HG02571 (cell line): ENCODE data around the gene CACNA1E.

Experiments used
- ATAC-seq: cut with Tn5 transposase; IDR thresholded peaks from one replicate; pipeline ENCODE4 v1.9.1; 2021; ENCODE audit warnings: mild to moderate bottlenecking, moderate library complexity; ENCODE audit not compliant: unreplicated experiment

CACNA1E gene

DNA sequence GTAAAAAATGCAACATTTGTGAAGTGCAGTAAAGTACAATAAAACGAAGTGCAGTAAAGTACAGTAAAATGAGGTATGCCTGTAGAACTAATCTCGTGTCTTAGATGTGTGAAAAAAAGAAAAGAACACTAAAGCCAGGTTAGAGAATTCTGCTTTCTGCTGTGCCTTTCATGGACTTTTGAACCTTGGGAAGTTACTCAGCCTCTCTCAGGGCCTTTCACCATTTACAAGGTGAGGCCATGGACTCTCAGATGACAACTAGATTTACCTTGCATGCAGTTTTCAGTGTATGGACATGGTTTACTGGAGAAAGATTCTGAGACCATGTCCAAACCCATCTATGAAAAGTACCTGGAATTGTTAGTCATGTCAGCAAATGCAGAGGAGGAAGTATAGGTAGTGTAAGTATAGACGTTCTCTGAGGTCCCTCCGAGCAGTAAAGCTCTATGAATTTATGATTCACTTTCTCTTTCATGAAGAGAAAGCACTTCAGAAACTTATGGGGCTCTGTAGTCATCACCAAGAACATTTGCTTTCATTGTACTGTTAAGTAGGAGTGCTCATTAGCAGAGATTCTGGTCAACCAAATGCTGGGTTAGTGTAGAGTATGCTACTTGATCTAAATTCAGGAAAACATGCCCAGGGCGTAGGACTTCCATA, 143.1 kb downstream of the CACNA1E start:
- no peak for ATAC-seq

DNA sequence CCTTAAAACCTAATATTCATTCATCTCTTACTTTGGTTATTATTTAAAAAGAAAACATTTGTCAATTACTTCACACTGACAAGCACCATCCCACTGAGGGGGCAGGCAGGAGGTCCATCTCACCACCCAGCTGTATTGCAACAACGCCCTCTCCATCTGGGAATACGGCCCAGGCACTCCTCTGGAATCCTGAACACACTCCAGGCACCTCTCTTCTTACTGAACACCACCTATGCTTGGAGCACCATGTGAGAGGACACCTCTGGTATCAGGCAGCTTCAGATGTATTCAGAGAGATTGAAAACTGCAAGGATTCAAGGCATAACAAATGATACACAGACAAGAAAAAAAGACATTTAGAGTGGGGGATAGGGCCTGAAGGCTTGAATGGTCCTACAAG, 147.1 kb downstream of the CACNA1E start:
- no peak for ATAC-seq

DNA sequence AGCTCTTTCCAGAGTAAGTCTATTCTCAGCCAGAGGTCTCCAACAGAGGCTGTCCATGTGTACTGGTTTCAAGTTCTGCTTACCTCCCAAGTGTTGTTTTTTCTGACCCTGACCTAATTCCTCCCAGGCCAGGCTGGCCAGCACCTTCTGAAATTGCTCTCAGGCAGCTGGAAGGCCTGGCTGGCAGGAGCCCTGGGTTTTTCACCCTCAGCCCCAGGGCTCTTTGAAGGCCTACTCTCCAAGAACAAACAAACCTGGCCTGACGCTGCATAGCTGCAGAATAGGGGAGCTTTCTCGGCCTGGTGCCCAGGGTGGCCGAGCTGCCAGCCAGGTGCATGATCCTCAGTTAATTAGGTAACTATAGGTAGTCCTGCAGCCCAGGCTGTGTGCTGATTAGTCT, 147.5 kb downstream of the CACNA1E start:
- ATAC-seq = no peak

DNA sequence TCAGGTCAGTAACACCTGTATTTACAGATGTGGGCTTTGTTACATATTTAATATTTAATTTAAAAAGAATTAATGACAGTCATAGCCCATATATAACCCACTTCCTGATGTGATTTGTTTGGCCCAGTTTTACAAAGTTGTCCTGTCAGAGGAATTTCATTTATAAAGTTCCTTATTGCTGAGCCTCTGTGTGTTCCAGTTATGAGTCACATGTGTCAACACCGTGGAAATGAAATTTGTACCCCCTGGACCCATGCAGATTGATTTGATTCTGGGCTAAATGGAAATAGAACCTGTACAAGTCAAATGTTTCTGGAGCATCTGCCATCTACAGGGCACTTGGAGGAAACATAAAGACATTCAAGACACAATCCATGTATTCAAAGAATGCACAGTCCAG, 149.2 kb downstream of the CACNA1E start:
- no peak for ATAC-seq

DNA sequence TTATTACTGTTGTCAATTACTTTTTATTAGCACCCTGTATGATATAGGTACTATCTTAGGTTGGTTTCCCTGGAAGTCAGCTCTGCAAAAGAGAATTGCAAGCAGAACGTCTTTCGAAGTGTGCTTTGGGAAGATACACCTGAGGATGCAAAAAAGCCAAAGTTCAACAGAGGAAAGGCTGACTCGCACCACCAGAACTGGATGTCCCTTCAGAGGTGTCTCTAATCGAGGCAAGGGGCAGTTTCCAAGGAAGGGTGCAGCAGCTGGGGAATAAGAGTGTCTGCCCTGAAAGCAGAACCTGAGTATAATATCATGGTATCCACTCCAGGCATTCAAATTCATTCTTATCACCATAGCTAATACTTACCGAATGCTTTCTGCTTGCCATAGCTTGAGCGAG, 149.6 kb downstream of the CACNA1E start:
- no peak for ATAC-seq

DNA sequence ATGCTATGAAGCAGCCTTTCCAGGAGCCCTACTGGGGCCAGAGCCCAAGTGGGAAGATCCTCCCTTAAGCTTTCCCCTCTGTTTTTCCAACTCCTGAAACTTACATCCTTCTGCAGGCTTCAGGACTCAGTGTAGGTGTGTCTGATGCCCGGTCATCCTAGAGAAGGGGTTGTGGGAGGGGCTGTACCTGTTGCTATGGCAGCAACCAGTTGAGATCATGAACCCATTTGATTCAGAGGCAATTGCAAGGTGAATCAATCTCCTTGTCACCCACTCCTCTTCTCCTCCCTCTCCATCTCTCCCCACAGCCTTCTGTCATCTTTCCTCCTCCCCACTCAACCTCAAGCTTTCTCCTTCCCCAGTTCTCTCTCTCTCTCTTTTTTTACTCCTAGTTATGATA, 151.8 kb downstream of the CACNA1E start:
- no peak for ATAC-seq

DNA sequence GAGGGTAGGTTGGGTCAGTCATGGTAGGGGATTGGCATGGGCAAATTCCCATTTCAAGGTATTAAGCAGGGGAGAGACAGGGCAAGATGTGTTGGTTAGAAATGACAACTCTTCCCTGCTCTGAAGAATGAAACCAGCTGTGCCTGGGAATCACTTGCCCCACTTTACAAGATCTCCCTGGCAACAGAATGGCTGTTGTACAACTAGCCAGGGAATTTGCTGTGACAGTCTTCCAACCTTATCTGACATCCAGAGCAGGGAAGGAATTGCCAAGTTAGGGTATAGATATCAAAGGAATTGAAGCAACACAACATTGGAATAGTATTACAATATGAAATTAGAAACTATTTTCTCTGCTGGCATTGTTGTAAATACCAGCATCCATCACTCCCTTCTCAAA, 154.7 kb downstream of the CACNA1E start:
- ATAC-seq = no peak

DNA sequence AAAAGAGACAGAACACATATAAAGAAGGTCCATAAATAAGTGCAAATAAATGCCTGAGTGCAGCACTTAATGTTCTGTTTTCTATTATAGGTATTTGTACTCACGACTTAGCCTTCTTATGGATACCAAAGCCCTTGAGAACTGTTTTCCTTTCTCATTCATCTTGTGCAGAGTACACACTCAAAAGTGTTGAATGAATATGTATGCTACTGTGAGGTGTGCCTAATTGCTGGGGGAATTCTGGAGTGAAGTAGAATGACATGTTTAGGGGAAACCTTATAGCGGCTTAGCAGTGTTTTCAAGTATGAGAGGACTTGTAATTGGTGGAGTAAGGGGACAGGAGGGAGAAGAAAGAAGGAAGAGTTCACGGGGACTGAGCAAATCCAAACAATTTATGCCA, 157.6 kb downstream of the CACNA1E start:
- ATAC-seq = no peak

DNA sequence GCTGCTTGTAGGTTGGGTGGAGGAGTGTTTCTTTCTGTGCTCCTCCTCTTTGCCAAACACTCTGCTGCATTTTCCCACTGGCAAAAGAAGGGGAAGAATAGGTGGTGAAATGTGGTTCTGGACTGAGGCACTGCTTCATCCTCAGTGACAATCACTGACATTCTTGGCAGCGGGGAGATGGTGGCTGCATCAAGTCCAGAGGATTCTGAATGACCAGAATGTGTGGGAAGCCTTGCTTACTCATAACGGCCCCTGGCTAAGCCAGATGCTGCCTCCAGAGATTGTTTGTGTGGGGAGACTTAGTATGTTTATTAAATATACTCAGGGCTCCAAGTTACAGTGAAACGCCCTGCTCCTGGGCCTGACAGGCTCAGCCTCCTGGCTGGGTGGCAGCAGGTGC, 160.3 kb downstream of the CACNA1E start:
- ATAC-seq = no peak

DNA sequence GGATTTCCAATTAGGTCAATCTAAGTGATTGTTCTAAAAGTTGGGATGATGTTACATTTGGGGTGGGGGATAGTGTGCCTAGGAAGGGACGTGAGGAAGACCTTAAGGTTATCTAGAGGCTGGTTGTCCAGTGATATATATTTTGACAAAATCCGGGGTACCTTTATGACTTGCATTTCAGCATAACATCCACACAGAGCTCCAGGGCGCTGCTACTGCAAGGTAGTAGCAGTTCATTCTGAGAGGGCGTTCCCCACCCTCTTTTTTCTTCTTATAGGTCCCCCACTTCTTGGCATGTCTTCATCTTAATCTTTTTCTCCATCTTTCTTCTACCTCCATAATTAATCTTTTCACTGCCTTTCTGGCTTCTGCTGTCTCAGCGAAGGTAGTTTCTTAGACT, 161.9 kb downstream of the CACNA1E start:
- ATAC-seq = no peak

DNA sequence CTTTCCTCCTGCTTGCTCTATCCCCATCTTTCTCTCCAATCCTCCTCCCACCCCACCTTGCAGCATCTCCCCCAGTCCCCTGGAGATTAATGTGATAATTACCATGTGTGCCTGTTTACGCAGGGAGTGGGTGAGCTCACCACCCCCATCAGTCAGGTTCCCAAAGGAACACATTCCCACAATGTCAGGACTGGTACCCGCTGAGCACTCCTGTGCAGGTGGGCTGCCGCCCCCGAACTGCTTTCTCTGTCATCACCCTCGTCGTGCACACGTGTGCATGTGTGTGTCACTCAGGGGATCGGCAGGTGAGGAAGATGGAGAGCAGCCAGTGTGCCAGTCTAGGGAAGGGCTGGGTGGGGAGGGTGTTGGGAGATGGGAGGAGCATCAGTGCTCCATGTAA, 163.4 kb downstream of the CACNA1E start:
- ATAC-seq = no peak

DNA sequence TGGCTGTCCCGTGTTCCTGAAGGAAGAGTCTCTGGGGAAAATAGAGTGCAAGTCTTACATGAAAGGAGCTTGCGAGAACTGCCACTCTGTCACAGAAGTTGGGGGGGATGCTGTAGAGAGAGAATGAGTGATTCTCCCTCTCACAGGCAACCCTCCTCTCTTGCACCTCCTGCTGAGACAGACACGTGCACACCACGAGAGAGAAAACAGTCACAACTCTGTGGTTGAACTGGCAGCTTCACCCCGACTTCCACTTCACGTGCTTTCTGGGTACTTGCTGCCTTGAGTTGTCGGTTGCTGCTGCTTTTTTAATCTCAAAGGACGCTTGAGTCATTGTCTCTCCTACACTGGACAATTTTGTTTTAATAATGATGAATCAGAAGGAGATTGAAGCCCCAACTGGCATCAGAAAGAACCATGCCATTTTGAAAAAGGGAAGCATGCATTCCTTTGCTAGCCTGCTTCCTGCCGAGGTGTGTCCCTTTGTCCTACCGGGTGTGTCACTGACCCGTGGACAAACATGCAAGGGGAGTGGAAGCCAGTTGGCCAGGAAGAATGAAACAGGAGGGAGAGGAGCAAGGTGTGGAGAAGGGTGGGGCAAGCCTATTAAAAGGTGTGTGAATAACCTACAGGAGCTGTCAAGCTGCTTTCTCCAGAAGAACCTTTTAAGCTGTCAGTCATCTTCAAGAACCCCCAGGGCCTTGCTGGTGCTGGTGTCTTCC, 164.2 kb downstream of the CACNA1E start:
- ATAC-seq = no peak

DNA sequence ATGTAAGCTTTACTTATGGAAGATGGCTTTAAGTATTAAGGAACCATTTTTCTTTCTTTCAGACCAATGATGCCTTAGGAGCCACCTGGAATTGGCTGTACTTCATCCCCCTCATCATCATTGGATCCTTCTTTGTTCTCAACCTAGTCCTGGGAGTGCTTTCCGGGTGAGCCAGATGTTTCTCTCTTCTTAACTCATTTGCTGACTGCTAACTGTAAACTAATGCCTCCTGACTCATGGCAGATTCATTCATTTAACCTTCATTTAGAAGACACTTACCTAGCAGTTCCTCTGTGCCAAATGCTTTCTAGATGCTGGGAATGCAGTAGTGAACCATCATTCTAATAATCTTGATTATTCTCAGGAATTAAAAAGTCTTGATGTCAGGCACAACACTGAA, 168.0 kb downstream of the CACNA1E start:
- no peak for ATAC-seq

DNA sequence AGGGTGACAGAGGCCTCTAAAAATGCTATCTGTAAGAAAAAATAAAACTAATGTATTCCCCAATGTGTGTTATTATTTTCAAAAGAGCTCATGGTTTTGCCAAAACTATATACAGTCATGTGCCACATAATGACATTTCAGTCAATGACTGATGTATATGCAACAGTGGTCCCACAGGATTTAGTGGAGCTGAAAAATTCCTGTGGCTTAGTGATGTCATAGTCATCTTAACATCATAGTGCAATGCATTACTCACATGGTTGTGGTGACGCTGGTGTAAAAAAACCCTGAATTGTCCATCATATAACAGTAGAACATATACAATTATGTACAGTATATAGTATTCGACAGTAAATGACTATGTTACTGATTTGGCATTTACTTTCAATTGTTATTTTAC, 172.4 kb downstream of the CACNA1E start:
- ATAC-seq = no peak

DNA sequence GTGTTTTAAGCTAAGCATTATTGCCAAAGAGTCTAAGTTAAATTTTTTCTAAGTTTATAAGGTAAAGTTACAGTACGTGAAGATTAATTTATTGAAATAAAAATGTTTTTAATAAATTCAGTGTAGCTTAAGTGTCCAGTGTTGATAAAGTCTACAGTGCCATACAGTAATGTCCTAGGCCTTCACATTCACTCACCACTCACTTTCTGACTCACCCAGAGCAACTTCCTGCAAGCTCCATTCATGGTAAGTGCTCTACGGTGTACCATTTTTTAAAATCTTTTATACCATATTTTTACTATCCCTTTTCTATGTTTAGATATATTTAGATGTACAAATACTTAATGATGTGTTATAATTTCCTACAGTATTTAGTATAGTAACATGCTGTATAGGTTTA, 173.2 kb downstream of the CACNA1E start:
- ATAC-seq = no peak

DNA sequence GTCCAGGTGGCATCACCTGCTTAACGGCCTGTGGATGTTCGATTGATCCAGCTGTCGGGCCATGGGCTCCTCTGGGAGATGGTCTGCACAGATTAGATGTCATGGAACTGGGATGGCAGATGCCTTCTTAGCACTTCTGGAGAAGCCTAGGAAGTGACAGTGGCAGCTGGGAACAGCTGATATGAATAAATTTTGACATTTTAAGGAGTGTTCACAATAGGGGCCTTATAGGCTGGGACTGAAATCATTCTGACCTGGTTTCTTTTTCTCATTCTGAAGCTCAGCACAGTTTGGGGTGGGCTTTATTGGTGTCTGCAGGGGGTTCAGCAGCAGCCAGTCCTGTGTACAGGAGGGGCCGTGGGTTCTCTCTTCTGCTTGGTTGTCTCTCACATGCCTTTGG, 175.3 kb downstream of the CACNA1E start:
- no peak for ATAC-seq

DNA sequence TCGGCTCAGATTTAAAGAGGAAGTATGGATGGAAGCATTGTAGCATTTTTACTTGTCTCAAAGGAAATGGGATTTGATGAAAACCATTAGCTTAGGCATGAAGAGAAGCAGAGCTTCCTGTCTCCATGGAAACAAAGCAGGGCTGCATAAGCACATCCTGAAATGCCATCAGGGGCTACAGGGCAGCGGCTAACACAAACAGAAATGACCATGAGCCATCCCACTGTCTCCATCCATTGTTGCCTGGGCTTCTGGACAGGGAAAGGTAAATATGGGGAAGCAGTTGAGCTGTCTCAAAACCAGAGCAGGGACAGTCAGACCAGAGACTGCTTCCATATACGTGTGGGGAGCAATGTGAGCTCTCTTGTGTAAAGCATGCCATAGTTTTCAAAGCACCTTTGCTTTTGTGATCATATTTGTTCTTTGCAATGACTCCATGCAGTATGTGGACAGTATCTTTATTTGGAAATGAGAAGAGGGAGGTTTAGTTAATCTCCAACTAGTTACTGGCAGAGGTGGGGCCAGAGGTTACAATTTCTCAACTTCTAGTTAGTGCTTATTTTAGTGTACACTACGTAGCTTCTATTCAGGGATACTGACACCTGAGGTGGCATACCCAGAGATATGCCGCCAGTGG, 176.1 kb downstream of the CACNA1E start:
- ATAC-seq = no peak

DNA sequence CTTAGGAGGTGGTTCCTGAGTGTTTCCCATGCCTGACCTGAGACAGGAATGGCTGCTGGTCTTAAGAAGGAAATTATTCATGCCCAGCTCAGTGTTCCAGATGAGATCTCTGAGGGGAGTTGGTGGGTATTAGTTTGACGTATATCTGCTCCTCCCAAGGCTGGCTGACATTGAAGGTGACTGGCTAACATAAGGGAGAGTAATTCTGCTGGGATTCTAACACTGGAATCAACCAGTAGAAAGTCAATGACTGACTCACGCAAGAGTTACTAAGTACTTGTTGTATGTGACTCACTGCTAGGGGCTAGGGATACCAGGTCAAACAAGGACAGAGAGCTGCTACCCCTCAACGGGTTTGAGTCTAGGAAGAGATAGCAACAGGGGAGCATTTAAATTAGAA, 177.3 kb downstream of the CACNA1E start:
- no peak for ATAC-seq

DNA sequence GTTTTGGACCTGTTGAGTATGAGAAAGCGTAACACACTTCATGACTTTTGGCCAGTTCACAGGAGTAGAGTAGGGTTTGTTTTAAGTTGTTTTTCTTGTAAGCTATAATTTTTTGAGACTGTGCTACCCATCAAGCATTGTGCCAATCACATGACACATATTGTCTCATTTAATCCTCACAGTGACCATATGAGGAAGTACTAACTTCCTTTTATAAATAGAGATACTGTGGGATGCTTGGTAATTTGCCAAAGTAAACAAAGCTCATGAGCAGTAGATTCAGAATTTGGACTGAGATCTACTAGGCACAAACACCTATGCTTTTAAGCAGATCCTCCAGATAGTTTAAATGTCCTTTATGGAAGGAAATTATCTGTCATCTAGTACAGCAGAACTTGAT, 178.3 kb downstream of the CACNA1E start:
- no peak for ATAC-seq

DNA sequence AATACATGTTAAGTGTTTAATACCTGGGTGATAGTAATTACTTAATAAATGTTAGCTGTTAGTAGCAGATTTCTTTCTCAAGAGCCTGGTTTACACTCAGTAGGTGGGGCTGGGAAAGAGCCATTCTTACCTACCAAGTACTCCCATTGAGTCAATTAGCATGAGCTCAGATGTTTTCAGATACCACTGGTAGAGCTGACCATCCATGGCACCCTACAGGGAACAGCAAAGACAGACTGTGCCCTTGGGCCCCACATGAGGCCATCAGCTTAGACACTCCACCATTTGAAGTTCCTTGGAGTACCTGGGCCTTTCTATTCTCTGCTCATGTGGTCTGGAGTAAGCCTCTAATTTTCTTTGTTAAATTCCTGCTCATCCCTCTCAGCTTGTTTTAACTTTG, 179.3 kb downstream of the CACNA1E start:
- no peak for ATAC-seq

DNA sequence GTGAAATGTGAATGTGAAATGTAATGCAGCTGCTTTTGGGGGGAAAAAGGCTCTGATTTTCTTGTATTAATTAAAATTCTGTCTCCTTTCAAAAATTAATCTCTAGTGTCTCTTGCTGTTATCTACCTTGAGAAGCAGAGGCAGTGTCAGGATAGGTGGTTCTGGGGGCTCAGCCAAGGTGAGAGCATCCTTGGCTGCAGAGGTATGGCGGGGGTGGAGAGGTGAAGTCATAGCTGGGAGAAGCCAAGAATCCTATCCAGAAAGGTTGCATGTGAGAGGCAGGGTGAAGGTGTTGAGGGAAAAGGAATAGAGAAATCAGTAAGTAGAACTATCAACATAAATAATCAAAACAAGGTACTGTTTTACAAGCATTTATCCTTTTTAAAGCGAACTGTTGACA, 181.2 kb downstream of the CACNA1E start:
- no peak for ATAC-seq

DNA sequence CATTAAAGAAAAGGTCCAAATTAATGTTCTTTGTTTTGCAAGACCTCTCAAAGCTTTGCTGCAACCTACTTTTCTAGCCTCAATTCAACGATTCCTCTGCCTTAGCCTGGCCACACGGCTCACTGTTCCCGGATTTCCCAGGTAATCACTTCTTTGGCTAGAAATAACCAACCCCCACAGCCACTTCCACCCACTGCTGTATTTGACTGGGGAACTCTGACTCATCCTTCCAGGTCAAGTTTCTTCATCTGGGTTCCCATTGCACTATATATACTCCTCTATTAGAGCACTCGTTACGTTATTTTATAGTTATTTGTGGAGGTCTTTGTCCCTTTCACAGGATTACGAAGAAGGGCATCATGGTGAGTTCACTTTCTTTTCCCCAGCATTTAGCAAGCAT, 185.9 kb downstream of the CACNA1E start:
- no peak for ATAC-seq
